Neuronal stem cell (in vitro differentiated cells): ENCODE results near the gene GSTCD.

Source experiments
- DNase-seq: peaks from one replicate; pipeline ENCODE4 v3.0.0-alpha.2; 2013; ENCODE audit warnings: low spot score
- H2AFZ ChIP-seq: one replicate; pipeline ENCODE4 v1.6.1; 2013; ENCODE audit warnings: mild to moderate bottlenecking, low read length, inconsistent platforms
- H2AK5ac ChIP-seq: 2 replicates; pipeline ENCODE4 v1.6.1; 2013; ENCODE audit warnings: low read depth, mild to moderate bottlenecking, inconsistent platforms, low read length, moderate library complexity, mixed read lengths
- H2BK120ac ChIP-seq: 2 replicates; pipeline ENCODE4 v1.6.1; 2013; ENCODE audit warnings: low read depth, mild to moderate bottlenecking, inconsistent platforms, low read length, moderate library complexity, mixed read lengths
- H2BK12ac ChIP-seq: one replicate; pipeline ENCODE4 v1.6.1; 2013; ENCODE audit warnings: low read length, inconsistent platforms
- H2BK15ac ChIP-seq: 2 replicates; pipeline ENCODE4 v1.6.1; 2013; ENCODE audit warnings: mild to moderate bottlenecking, low read length, inconsistent platforms, mixed read lengths
- H2BK5ac ChIP-seq: one replicate; pipeline ENCODE4 v1.6.1; 2013; ENCODE audit warnings: inconsistent platforms, mild to moderate bottlenecking, low read length, moderate library complexity
- H3K14ac ChIP-seq: one replicate; pipeline ENCODE4 v1.6.1; 2013; ENCODE audit warnings: low read length, inconsistent platforms
- H3K18ac ChIP-seq: 2 replicates; pipeline ENCODE4 v1.6.1; 2013; ENCODE audit warnings: low read length, inconsistent platforms
- H3K23ac ChIP-seq: 2 replicates; pipeline ENCODE4 v1.6.1; 2013; ENCODE audit warnings: low read depth, mild to moderate bottlenecking, mixed read lengths, low read length, inconsistent platforms; ENCODE audit not compliant: poor library complexity
- H3K27ac ChIP-seq: replicated peaks from 3 replicates; pipeline ENCODE4 v1.5.1; 2013; ENCODE audit warnings: low read length, inconsistent platforms
- H3K27me3 ChIP-seq, 3 experiments: 2 replicates each; pipeline ENCODE4 v1.6.1; 2013; ENCODE audit warnings: low read length in 3 of 3, mild to moderate bottlenecking in 2 of 3, inconsistent platforms in 1 of 3, low read depth in 1 of 3, mixed read lengths in 1 of 3, moderate library complexity in 1 of 3; ENCODE audit not compliant: control insufficient read depth in 3 of 3, insufficient read depth in 3 of 3
- H3K36me3 ChIP-seq, 2 donors: replicated peaks in 1 of 2; 2 replicates each; pipeline ENCODE4 v1.6.1; 2013; ENCODE audit warnings: low read length in 2 of 2; ENCODE audit not compliant: control insufficient read depth in 2 of 2, insufficient read depth in 2 of 2
- H3K4ac ChIP-seq: 2 replicates; pipeline ENCODE4 v1.6.1; 2013; ENCODE audit warnings: inconsistent platforms, mild to moderate bottlenecking, low read length, moderate library complexity
- H3K4me1 ChIP-seq, 2 donors: 1 replicate in 1 of 2; 2 replicates in 1 of 2; pipeline ENCODE4 v1.6.1; 2013; ENCODE audit warnings: low read length in 2 of 2, low read depth in 1 of 2; ENCODE audit not compliant: control insufficient read depth in 2 of 2, insufficient read depth in 1 of 2
- H3K4me2 ChIP-seq: one replicate; pipeline ENCODE4 v1.6.1; 2013; ENCODE audit warnings: mild to moderate bottlenecking, low read length, inconsistent platforms; ENCODE audit not compliant: insufficient read depth, poor library complexity, severe bottlenecking
- H3K4me3 ChIP-seq, 2 donors: 2 replicates each; pipeline ENCODE4 v1.5.1; 2013; ENCODE audit warnings: low read length in 2 of 2, mild to moderate bottlenecking in 2 of 2, inconsistent platforms in 1 of 2, moderate library complexity in 1 of 2
- H3K79me1 ChIP-seq: one replicate; pipeline ENCODE4 v1.6.1; 2013; ENCODE audit warnings: low read depth, mild to moderate bottlenecking, inconsistent platforms, low read length, moderate library complexity
- H3K9ac ChIP-seq: one replicate; pipeline ENCODE4 v1.6.1; 2013; ENCODE audit warnings: mild to moderate bottlenecking, low read depth, low read length, inconsistent platforms; ENCODE audit not compliant: poor library complexity
- H3K9me3 ChIP-seq, 2 donors: replicated peaks in 1 of 2; 2 replicates each; pipeline versions ENCODE3 to v1.6.1; 2013; ENCODE audit warnings: low read length in 2 of 2, mild to moderate bottlenecking in 2 of 2, inconsistent platforms in 1 of 2, low read depth in 1 of 2, mixed read lengths in 1 of 2, moderate library complexity in 1 of 2; ENCODE audit not compliant: control insufficient read depth in 2 of 2, insufficient read depth in 1 of 2
- H4K8ac ChIP-seq: one replicate; pipeline ENCODE4 v1.6.1; 2013; ENCODE audit warnings: low read depth, mild to moderate bottlenecking, inconsistent platforms, low read length, moderate library complexity
- H4K91ac ChIP-seq: one replicate; pipeline ENCODE4 v1.6.1; 2013; ENCODE audit warnings: low read length, low read depth, mild to moderate bottlenecking, inconsistent platforms; ENCODE audit not compliant: poor library complexity
- WGBS, 2 donors: extraction: QIAGEN DNeasy Blood & Tissue Kit; methylation state at CpG; one replicate each; pipeline ENCODE4 v1.1.7; 2013; ENCODE audit warnings: missing lambda C conversion rate in 2 of 2, mixed read lengths in 1 of 2; ENCODE audit not compliant: insufficient read length in 2 of 2, insufficient replicate concordance in 1 of 2; ENCODE audit errors: extremely low coverage in 2 of 2; 5-methylcytosine and 5-hydroxymethylcytosine counted together

The GSTCD gene

DNA sequence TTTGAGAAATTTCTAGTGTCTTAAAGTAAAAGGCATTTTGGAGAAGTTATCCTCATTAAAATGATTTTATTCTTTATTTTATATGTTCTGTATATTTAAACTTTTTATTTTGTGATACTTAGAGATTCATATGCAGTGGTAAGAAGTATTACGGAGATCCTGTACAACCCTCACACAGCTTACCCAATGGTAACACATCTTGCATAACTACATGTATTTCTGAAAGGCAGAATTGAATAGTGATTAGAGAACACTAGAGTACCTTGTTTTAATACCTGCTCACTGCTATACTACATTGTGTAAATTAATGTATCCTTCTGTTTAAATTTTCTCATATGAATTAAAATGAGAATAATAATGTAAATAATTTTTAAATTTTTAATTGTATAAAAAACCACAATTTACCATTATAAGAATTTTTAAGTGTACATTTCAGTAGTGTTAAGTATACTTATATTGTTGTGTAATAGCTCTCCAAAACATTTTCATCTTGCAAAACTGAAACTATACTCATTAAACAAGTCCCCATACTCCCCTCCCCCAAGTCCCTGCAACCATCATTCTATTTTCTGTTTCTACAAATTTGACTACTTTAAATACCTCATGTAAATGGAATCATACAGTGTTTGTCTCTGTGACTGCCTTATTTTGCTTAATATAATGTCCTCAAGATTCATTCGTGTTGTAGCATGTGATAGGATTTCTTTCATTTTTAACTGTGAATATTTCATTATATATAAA, 45.5 kb upstream of the GSTCD start:
- Histone ChIP-seq H3K14ac (no peak overlapping the region), H3K23ac (no peak overlapping the region)
- WGBS, 2 donors = no CpG with 5 or more reads among the region's 2 CpGs

DNA sequence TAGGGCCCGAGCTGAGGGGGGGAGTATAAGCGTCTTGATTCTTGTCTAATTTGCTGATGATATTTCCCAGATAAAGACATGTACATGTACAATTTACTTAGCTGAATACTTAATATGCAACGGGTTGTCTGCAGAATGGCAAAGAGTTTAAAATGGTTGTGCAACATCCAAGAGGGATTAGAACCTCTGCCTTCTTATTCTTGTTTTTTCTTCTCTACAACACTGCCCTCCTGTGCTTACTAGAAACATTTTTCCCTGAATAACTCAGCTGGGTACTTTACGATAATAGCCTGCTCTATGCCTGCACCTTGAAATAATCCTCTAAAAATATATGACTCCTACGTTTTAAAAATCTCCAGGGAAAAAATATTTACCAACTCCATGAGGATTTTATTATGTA, 41.9 kb upstream of the GSTCD start:
- Histone ChIP-seq H3K4me1 (no peaks in the 10 kb centered on the region), H4K8ac (no peak overlapping the region), H3K27ac (no peak overlapping the region), H3K14ac (no peak overlapping the region), H3K23ac (no peak overlapping the region), H4K91ac (no peak overlapping the region), H3K4me3 (no peak overlapping the region), H2AFZ (no peak overlapping the region), H3K36me3 (no peaks in the 10 kb centered on the region), H2BK120ac (no peak overlapping the region), H3K18ac (no peak overlapping the region), H3K4ac (no peak overlapping the region), H2BK15ac (no peak overlapping the region), H3K9ac (no peak overlapping the region), H2BK12ac (no peak overlapping the region), H3K79me1 (no peaks in the 10 kb centered on the region), H3K27me3 (peaks cover 0 to 27% (median 0%) of the 10 kb centered on the region in 3 experiments), H3K4me2 (no peak overlapping the region), H2AK5ac (no peak overlapping the region), H3K9me3 (no peaks in the 10 kb centered on the region), H2BK5ac (no peak overlapping the region)
- no CpG with 5 or more reads among the region's 5 CpGs for WGBS, 2 donors
- no peak for DNase-seq

More for the DNA sequence above, 45.5 kb upstream of the GSTCD start:
- Histone ChIP-seq H4K8ac (no peak overlapping the region), H3K36me3 (no peaks in the 10 kb centered on the region), H3K4me1 (no peaks in the 10 kb centered on the region), H3K27me3 (peaks cover 0 to 35% (median 0%) of the 10 kb centered on the region in 3 experiments), H3K18ac (no peak overlapping the region), H3K4me3 (no peak overlapping the region), H4K91ac (no peak overlapping the region), H2AK5ac (no peak overlapping the region), H2BK15ac (no peak overlapping the region), H2AFZ (no peak overlapping the region), H3K4me2 (no peak overlapping the region), H2BK5ac (no peak overlapping the region), H2BK12ac (no peak overlapping the region), H2BK120ac (no peak overlapping the region), H3K9me3 (no peaks in the 10 kb centered on the region), H3K9ac (no peak overlapping the region), H3K4ac (no peak overlapping the region), H3K79me1 (no peaks in the 10 kb centered on the region), H3K27ac (no peak overlapping the region)
- DNase-seq = no peak

DNA sequence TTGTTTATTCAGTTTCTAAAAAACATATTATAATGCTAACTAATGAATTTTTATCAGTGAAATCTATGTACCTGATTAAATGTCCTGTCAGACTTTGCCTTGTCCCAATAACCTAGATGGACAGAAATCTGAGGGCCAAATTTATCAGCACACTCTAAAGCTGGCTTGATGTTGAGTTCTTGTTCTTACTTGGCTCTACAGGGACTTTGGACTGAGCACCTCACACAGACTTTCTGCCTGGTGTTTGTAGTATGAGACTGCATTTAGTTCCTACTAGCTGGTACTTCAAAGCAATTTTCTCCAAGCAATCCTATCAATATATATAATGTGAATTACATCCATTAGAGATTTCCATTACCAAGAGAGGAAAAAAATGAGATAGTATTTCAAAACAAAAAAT, 37.9 kb upstream of the GSTCD start:
- H3K18ac ChIP-seq = no peak overlapping the region
- no peak overlapping the region for H3K4ac ChIP-seq
- no peak overlapping the region for H2BK12ac ChIP-seq
- H3K9me3 ChIP-seq = no peaks in the 10 kb centered on the region
- H3K4me1 ChIP-seq = no peaks in the 10 kb centered on the region
- no peak overlapping the region for H3K4me3 ChIP-seq
- no peak overlapping the region for H4K91ac ChIP-seq
- H2BK120ac ChIP-seq = no peak overlapping the region
- peaks cover 0 to 39% (median 0%) of the 10 kb centered on the region in 3 experiments for H3K27me3 ChIP-seq
- DNase-seq = no peak
- H3K79me1 ChIP-seq = no peaks in the 10 kb centered on the region
- no peak overlapping the region for H3K27ac ChIP-seq
- no peak overlapping the region for H2AK5ac ChIP-seq
- no peak overlapping the region for H3K9ac ChIP-seq
- no peak overlapping the region for H4K8ac ChIP-seq
- no peak overlapping the region for H3K14ac ChIP-seq
- H2BK15ac ChIP-seq = no peak overlapping the region
- H2AFZ ChIP-seq = no peak overlapping the region
- no peak overlapping the region for H2BK5ac ChIP-seq
- H3K23ac ChIP-seq = no peak overlapping the region
- H3K4me2 ChIP-seq = no peak overlapping the region
- no peaks in the 10 kb centered on the region for H3K36me3 ChIP-seq

DNA sequence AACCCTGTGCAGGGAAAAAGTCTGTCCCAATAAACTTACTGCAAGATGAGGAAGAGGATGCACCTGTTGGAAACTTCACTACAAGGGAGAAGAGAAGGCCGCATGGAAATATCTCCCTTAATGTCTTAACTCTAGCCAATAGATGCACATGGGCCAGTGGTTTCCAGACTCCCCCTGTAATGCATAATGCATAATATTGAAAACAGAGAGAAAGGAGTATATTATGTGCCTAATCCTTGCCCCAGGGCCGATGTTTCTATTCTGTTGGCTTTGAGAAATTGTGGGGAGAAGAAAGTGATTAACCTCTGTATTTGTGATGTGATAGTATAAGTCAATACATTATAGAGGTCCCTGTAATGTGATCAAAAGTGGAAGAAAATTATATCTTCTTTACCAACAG, 37.3 kb upstream of the GSTCD start:
- Histone ChIP-seq H2AFZ (no peak overlapping the region), H2BK5ac (no peak overlapping the region), H3K18ac (no peak overlapping the region), H3K4ac (no peak overlapping the region), H3K4me3 (no peak overlapping the region), H4K8ac (no peak overlapping the region), H3K27me3 (peaks cover 0 to 39% (median 0%) of the 10 kb centered on the region in 3 experiments), H2BK120ac (no peak overlapping the region), H2BK15ac (no peak overlapping the region), H2AK5ac (no peak overlapping the region), H2BK12ac (no peak overlapping the region), H4K91ac (no peak overlapping the region), H3K4me2 (no peak overlapping the region), H3K4me1 (no peaks in the 10 kb centered on the region), H3K23ac (no peak overlapping the region), H3K27ac (no peak overlapping the region), H3K9ac (no peak overlapping the region), H3K36me3 (no peaks in the 10 kb centered on the region), H3K79me1 (no peaks in the 10 kb centered on the region), H3K9me3 (no peaks in the 10 kb centered on the region), H3K14ac (no peak overlapping the region)
- no CpG with 5 or more reads among the region's 2 CpGs for WGBS, 2 donors
- no peak for DNase-seq
